DND-41 (cell line): ENCODE results near the gene MMADHC.

Source experiments
- ATAC-seq: fragments of 200-7000 bp; cut with Tn5 transposase; 3 replicates; pipeline ENCODE4 v1.9.1; 2021; ENCODE audit warnings: low read depth; ENCODE audit not compliant: insufficient read depth
- DNase-seq: peaks from one replicate; pipeline ENCODE4 v3.0.0-alpha.2; 2020
- H2AFZ ChIP-seq: 2 replicates; pipeline ENCODE4 v1.6.0; 2012; ENCODE audit warnings: low read depth, low read length
- H3K27ac ChIP-seq: 2 replicates; pipeline ENCODE4 v1.5.1; 2012; ENCODE audit warnings: low read length, inconsistent platforms
- H3K27me3 ChIP-seq: fragments of 200-600 bp; sonication (generic); 2 replicates; pipeline ENCODE4 v1.6.0; 2012; ENCODE audit warnings: low read length, mild to moderate bottlenecking, inconsistent platforms; ENCODE audit not compliant: insufficient read depth, poor library complexity
- H3K36me3 ChIP-seq: 2 replicates; pipeline ENCODE4 v1.5.1; 2012; ENCODE audit warnings: low read length, inconsistent platforms; ENCODE audit not compliant: insufficient read depth
- H3K4me1 ChIP-seq: 2 replicates; pipeline ENCODE4 v1.5.1; 2012; ENCODE audit warnings: mild to moderate bottlenecking, low read length; ENCODE audit not compliant: insufficient read depth
- H3K4me2 ChIP-seq: 2 replicates; pipeline ENCODE4 v1.6.0; 2012; ENCODE audit warnings: mild to moderate bottlenecking, moderate library complexity, low read length, inconsistent platforms; ENCODE audit not compliant: insufficient read depth
- H3K4me3 ChIP-seq, 2 experiments: fragments of 200-600 bp in 1 of 2; shearing (Covaris generic) in 1 of 2; 2 replicates each; pipeline ENCODE4 v1.5.1; 2012 to 2016; ENCODE audit warnings: inconsistent platforms in 2 of 2, low read length in 2 of 2, mild to moderate bottlenecking in 2 of 2, low read depth in 1 of 2, moderate library complexity in 1 of 2
- H3K79me2 ChIP-seq: 2 replicates; pipeline ENCODE4 v1.6.0; 2012; ENCODE audit warnings: low read length, inconsistent platforms; ENCODE audit not compliant: insufficient read depth
- H3K9ac ChIP-seq: 2 replicates; pipeline ENCODE4 v1.6.0; 2012; ENCODE audit warnings: low read depth, mild to moderate bottlenecking, inconsistent platforms, low read length, moderate library complexity
- H3K9me3 ChIP-seq: 2 replicates; pipeline ENCODE4 v1.5.1; 2012; ENCODE audit warnings: low read length, moderate library complexity, mild to moderate bottlenecking, inconsistent platforms; ENCODE audit not compliant: insufficient read depth, severe bottlenecking
- H4K20me1 ChIP-seq: 2 replicates; pipeline ENCODE4 v1.6.0; 2012; ENCODE audit warnings: low read length; ENCODE audit not compliant: insufficient read depth
- CTCF ChIP-seq: IDR thresholded peaks from 2 replicates; pipeline ENCODE4 v1.5.1; 2012; ENCODE audit warnings: borderline replicate concordance, low read length, moderate library complexity, mild to moderate bottlenecking; ENCODE audit not compliant: poor library complexity, severe bottlenecking; ENCODE audit errors: extremely low read depth
- EZH2 ChIP-seq: IDR thresholded peaks from 3 replicates; pipeline ENCODE4 v1.6.1; 2012; ENCODE audit warnings: borderline replicate concordance, low read depth, mild to moderate bottlenecking, moderate library complexity, low read length, inconsistent platforms; ENCODE audit not compliant: severe bottlenecking

Gene MMADHC

GRCh38 chr2:149527998-149528755 is 59.4 kb downstream of the MMADHC start:
- Histone ChIP-seq H3K4me2 (no peak overlapping the region), H3K4me3 (no peak overlapping the region), H4K20me1 (no peaks in the 10 kb centered on the region), H3K27ac (no peak overlapping the region), H3K9ac (no peak overlapping the region), H3K27me3 (no peaks in the 10 kb centered on the region), H3K36me3 (no peaks in the 10 kb centered on the region), H3K9me3 (no peaks in the 10 kb centered on the region), H3K4me1 (no peaks in the 10 kb centered on the region), H3K79me2 (no peaks in the 10 kb centered on the region), H2AFZ (no peak overlapping the region)
- ATAC-seq = no peak
- DNase-seq = no peak
- TF ChIP-seq CTCF (no peak), EZH2 (no peak)

GRCh38 chr2:149526689-149527088 is 60.9 kb downstream of the MMADHC start:
- H2AFZ ChIP-seq = no peak overlapping the region
- no peaks in the 10 kb centered on the region for H3K27me3 ChIP-seq
- ATAC-seq = no peak
- no peak overlapping the region for H3K4me2 ChIP-seq
- no peaks in the 10 kb centered on the region for H3K36me3 ChIP-seq
- no peaks in the 10 kb centered on the region for H3K9me3 ChIP-seq
- H4K20me1 ChIP-seq = no peaks in the 10 kb centered on the region
- no peak for DNase-seq
- H3K4me1 ChIP-seq = no peaks in the 10 kb centered on the region
- no peak for TF ChIP-seq CTCF
- TF ChIP-seq EZH2 = no peak
- H3K4me3 ChIP-seq = no peak overlapping the region
- no peak overlapping the region for H3K27ac ChIP-seq
- no peak overlapping the region for H3K9ac ChIP-seq
- H3K79me2 ChIP-seq = no peaks in the 10 kb centered on the region

- H3K4me2 ChIP-seq = no peak overlapping the region
- H3K9me3 ChIP-seq = no peaks in the 10 kb centered on the region
- ATAC-seq = no peak
Measured at GRCh38 chr2:149525323-149525722, 62.3 kb downstream of the MMADHC start.

More at GRCh38 chr2:149525323-149525722, 62.3 kb downstream of the MMADHC start:
- Histone ChIP-seq H3K4me1 (no peaks in the 10 kb centered on the region), H3K4me3 (no peak overlapping the region), H3K79me2 (no peaks in the 10 kb centered on the region), H3K9ac (no peak overlapping the region), H2AFZ (no peak overlapping the region), H3K27ac (no peak overlapping the region), H3K27me3 (no peaks in the 10 kb centered on the region), H3K36me3 (no peaks in the 10 kb centered on the region), H4K20me1 (no peaks in the 10 kb centered on the region)
- DNase-seq = no peak
- TF ChIP-seq EZH2 (no peak), CTCF (no peak)
